Measurements from ENCODE around the gene MEGF6. TPM values are rescaled to one million over a fixed set of nuclear protein-coding genes. Genes with fewer than 3 reads are reported as not detected.

The MEGF6 gene
- total and polyA plus RNA-seq, 9 of the 15 experiments (the other 6 are each of a cell fraction or from before 2014, with no cell fraction given): 0.03 to 1.7 (median 0.24) TPM; not detected in 3

DNA sequence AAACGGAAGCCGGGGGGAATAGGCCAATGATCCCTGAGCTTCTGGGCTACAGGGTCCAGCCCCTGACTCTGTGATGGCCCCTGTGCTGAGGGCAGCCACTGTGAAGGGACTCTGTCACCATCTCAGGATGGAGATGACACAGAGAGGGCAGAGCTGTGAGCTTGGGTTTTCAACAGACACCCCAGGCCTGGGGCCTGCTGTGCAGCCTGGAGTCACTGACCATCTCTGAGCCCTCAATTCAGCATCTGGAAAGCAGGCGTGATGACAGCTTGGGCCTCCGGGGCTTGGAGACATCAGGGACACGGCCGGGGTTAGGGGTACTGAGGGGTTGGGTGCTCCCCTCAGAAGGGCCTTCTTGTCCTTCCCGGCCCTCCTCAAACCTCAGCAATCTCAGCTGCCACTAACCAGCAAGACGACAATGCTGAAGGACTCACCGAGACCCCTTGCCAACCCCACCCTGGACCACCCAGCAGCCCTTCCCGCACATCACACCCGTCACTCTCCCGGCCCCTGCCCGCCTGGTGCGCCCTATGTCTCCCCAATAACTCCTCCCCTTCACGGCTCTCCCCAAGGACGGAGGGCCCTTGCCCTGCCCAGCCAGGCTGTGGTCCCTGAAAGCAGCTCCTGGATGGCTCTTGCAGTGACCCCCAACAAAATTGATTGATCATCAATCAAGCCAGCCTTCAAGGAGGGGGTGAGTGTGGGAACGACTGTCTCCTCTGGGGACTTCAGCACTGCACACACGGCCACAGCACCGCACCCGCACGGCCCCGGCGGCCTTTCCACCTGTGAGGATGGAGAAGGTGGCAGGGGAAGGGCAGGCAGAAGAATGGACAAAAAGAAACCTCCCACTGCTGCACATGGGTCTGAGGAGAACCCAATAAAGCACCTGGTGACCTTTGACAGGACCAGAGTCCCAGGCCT, 4.3 kb downstream of the MEGF6 start (continued):
- TF ChIP-seq, protein P1, sequence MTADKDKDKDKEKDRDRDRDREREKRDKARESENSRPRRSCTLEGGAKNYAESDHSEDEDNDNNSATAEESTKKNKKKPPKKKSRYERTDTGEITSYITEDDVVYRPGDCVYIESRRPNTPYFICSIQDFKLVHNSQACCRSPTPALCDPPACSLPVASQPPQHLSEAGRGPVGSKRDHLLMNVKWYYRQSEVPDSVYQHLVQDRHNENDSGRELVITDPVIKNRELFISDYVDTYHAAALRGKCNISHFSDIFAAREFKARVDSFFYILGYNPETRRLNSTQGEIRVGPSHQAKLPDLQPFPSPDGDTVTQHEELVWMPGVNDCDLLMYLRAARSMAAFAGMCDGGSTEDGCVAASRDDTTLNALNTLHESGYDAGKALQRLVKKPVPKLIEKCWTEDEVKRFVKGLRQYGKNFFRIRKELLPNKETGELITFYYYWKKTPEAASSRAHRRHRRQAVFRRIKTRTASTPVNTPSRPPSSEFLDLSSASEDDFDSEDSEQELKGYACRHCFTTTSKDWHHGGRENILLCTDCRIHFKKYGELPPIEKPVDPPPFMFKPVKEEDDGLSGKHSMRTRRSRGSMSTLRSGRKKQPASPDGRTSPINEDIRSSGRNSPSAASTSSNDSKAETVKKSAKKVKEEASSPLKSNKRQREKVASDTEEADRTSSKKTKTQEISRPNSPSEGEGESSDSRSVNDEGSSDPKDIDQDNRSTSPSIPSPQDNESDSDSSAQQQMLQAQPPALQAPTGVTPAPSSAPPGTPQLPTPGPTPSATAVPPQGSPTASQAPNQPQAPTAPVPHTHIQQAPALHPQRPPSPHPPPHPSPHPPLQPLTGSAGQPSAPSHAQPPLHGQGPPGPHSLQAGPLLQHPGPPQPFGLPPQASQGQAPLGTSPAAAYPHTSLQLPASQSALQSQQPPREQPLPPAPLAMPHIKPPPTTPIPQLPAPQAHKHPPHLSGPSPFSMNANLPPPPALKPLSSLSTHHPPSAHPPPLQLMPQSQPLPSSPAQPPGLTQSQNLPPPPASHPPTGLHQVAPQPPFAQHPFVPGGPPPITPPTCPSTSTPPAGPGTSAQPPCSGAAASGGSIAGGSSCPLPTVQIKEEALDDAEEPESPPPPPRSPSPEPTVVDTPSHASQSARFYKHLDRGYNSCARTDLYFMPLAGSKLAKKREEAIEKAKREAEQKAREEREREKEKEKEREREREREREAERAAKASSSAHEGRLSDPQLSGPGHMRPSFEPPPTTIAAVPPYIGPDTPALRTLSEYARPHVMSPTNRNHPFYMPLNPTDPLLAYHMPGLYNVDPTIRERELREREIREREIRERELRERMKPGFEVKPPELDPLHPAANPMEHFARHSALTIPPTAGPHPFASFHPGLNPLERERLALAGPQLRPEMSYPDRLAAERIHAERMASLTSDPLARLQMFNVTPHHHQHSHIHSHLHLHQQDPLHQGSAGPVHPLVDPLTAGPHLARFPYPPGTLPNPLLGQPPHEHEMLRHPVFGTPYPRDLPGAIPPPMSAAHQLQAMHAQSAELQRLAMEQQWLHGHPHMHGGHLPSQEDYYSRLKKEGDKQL (CRISPR knock-in tag; IDR thresholded peaks at IDR 0.05; ENCODE audit: borderline replicate concordance): no peak
- TF ChIP-seq, protein P2, sequence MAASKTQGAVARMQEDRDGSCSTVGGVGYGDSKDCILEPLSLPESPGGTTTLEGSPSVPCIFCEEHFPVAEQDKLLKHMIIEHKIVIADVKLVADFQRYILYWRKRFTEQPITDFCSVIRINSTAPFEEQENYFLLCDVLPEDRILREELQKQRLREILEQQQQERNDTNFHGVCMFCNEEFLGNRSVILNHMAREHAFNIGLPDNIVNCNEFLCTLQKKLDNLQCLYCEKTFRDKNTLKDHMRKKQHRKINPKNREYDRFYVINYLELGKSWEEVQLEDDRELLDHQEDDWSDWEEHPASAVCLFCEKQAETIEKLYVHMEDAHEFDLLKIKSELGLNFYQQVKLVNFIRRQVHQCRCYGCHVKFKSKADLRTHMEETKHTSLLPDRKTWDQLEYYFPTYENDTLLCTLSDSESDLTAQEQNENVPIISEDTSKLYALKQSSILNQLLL (CRISPR knock-in tag; IDR thresholded peaks at IDR 0.05; ENCODE audit: borderline replicate concordance): no peak
- no peak for TF ChIP-seq ZFP30 (CRISPR knock-in tag; IDR thresholded peaks at IDR 0.05; ENCODE audit: borderline replicate concordance)
- no peak for TF ChIP-seq KLF1 (tag; IDR thresholded peaks at IDR 0.05)
- no peak for TF ChIP-seq ZNF75A (CRISPR knock-in tag; IDR thresholded peaks at IDR 0.05)
- TF ChIP-seq, protein P3, sequence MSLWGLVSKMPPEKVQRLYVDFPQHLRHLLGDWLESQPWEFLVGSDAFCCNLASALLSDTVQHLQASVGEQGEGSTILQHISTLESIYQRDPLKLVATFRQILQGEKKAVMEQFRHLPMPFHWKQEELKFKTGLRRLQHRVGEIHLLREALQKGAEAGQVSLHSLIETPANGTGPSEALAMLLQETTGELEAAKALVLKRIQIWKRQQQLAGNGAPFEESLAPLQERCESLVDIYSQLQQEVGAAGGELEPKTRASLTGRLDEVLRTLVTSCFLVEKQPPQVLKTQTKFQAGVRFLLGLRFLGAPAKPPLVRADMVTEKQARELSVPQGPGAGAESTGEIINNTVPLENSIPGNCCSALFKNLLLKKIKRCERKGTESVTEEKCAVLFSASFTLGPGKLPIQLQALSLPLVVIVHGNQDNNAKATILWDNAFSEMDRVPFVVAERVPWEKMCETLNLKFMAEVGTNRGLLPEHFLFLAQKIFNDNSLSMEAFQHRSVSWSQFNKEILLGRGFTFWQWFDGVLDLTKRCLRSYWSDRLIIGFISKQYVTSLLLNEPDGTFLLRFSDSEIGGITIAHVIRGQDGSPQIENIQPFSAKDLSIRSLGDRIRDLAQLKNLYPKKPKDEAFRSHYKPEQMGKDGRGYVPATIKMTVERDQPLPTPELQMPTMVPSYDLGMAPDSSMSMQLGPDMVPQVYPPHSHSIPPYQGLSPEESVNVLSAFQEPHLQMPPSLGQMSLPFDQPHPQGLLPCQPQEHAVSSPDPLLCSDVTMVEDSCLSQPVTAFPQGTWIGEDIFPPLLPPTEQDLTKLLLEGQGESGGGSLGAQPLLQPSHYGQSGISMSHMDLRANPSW (CRISPR knock-in tag; IDR thresholded peaks at IDR 0.05): no peak
- TF ChIP-seq, protein P4, sequence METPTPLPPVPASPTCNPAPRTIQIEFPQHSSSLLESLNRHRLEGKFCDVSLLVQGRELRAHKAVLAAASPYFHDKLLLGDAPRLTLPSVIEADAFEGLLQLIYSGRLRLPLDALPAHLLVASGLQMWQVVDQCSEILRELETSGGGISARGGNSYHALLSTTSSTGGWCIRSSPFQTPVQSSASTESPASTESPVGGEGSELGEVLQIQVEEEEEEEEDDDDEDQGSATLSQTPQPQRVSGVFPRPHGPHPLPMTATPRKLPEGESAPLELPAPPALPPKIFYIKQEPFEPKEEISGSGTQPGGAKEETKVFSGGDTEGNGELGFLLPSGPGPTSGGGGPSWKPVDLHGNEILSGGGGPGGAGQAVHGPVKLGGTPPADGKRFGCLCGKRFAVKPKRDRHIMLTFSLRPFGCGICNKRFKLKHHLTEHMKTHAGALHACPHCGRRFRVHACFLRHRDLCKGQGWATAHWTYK (CRISPR knock-in tag; IDR thresholded peaks at IDR 0.05): no peak
- TF ChIP-seq SNIP1 (IDR thresholded peaks at IDR 0.05; ENCODE audit: low read depth): no peak
- TF ChIP-seq, protein P5, sequence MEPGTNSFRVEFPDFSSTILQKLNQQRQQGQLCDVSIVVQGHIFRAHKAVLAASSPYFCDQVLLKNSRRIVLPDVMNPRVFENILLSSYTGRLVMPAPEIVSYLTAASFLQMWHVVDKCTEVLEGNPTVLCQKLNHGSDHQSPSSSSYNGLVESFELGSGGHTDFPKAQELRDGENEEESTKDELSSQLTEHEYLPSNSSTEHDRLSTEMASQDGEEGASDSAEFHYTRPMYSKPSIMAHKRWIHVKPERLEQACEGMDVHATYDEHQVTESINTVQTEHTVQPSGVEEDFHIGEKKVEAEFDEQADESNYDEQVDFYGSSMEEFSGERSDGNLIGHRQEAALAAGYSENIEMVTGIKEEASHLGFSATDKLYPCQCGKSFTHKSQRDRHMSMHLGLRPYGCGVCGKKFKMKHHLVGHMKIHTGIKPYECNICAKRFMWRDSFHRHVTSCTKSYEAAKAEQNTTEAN (CRISPR knock-in tag; IDR thresholded peaks at IDR 0.05): no peak
- no peak for TF ChIP-seq BRD9 (IDR thresholded peaks at IDR 0.05; ENCODE audit: low read depth, partially characterized antibody)
- no peak for TF ChIP-seq ZNF695 (CRISPR knock-in tag; IDR thresholded peaks at IDR 0.05)
- TF ChIP-seq ZNF431 (CRISPR knock-in tag; IDR thresholded peaks at IDR 0.05): no peak

Measured in K562 (cell line).